Sigmoid colon (tissue), 4 donors: ENCODE measurements around the gene SP6.

Experiments used
- CTCF ChIP-seq, 4 experiments: fragments of 450-650 bp in 3 of 4; fragments of 200-600 bp in 1 of 4; IDR thresholded peaks; one replicate each; pipeline ENCODE4 v1.5.1; 2016 to 2019; ENCODE audit warnings: antibody characterized with exemption in 4 of 4, mild to moderate bottlenecking in 3 of 4, moderate library complexity in 2 of 4
- POLR2A ChIP-seq, 2 donors: fragments of 450-650 bp; IDR thresholded peaks; one replicate each; pipeline ENCODE4 v1.6.1; 2016; ENCODE audit warnings: antibody characterized with exemption in 2 of 2, mild to moderate bottlenecking in 2 of 2, moderate library complexity in 2 of 2
- POLR2AphosphoS5 ChIP-seq, 4 donors: sonication (generic); formaldehyde crosslinking; IDR thresholded peaks; one replicate each; pipeline ENCODE4 v1.6.1; 2017; ENCODE audit warnings: antibody characterized with exemption in 4 of 4

GRCh38 chr17:47815106-47815918 is 35.7 kb downstream of the SP6 start:
- TF ChIP-seq POLR2A (IDR thresholded peaks at IDR 0.05) (no peak), CTCF (IDR thresholded peaks at IDR 0.05) (no peak), POLR2AphosphoS5 (IDR thresholded peaks at IDR 0.05) (no peak)
